ENCODE results near the gene CCDC187. TPM values are rescaled to one million over a fixed set of nuclear protein-coding genes. Genes with fewer than 3 reads are reported as not detected.

Gene CCDC187
- polyA plus RNA-seq, 1 donor from 2014 or later = not detected

GRCh38 chr9:136284951-136285350, 18.9 kb downstream of the CCDC187 start:
- no peak overlapping the region for H3K4me2 ChIP-seq (ENCODE audit: low read length)
- H3K27me3 ChIP-seq (ENCODE audit: insufficient read depth, low read depth, low read length) = no peaks in the 10 kb centered on the region
- H3K9me2 ChIP-seq (ENCODE audit: insufficient read depth, low read length) = no peaks in the 10 kb centered on the region
- no peaks in the 10 kb centered on the region for H3K36me3 ChIP-seq (ENCODE audit: insufficient read depth, low read length)
- H3K79me2 ChIP-seq (replicated peaks; ENCODE audit: insufficient read depth, low read length) = no peaks in the 10 kb centered on the region
- no peaks in the 10 kb centered on the region for H3K9me3 ChIP-seq (ENCODE audit: low read length)
- TF ChIP-seq SMC3 (conservative IDR thresholded peaks at IDR 0.05; ENCODE audit: poor library complexity) (no peak), CTCF (IDR thresholded peaks at IDR 0.05; ENCODE audit: poor library complexity, severe bottlenecking) (no peak), MXI1 (conservative IDR thresholded peaks at IDR 0.05; ENCODE audit: poor library complexity, severe bottlenecking) (no peak), EZH2 (IDR thresholded peaks at IDR 0.05; ENCODE audit: borderline replicate concordance, insufficient read depth, low read length, poor library complexity, severe bottlenecking) (no peak), TAF1 (IDR thresholded peaks at IDR 0.05; ENCODE audit: low read depth) (no peak), RAD21 (conservative IDR thresholded peaks at IDR 0.05) (no peak), POLR2AphosphoS5 (IDR thresholded peaks at IDR 0.05) (no peak), REST (IDR thresholded peaks at IDR 0.05; ENCODE audit: borderline replicate concordance) (no peak), EP300 (conservative IDR thresholded peaks at IDR 0.05; ENCODE audit: poor library complexity, severe bottlenecking) (no peak)
- H3K4me3 ChIP-seq (ENCODE audit: low read length) = no peak overlapping the region
- H3K27ac ChIP-seq (ENCODE audit: low read length) = no peak overlapping the region
- H3K9ac ChIP-seq (ENCODE audit: low read length) = no peak overlapping the region
- no peaks in the 10 kb centered on the region for H3F3A ChIP-seq (ENCODE audit: insufficient read depth, low read length, poor library complexity, severe bottlenecking)
- H4K20me1 ChIP-seq (ENCODE audit: insufficient read depth) = no peaks in the 10 kb centered on the region
- no peak overlapping the region for H2AFZ ChIP-seq (ENCODE audit: low read depth, low read length)

- H3K27me3 ChIP-seq (ENCODE audit: insufficient read depth, low read depth, low read length) = no peaks in the 10 kb centered on the region
- H3K4me2 ChIP-seq (ENCODE audit: low read length) = no peak overlapping the region
- no peak for TF ChIP-seq RAD21 (conservative IDR thresholded peaks at IDR 0.05)
- no peak for TF ChIP-seq MXI1 (conservative IDR thresholded peaks at IDR 0.05; ENCODE audit: poor library complexity, severe bottlenecking)
- no peak for TF ChIP-seq SMC3 (conservative IDR thresholded peaks at IDR 0.05; ENCODE audit: poor library complexity)
- no peak for TF ChIP-seq POLR2AphosphoS5 (IDR thresholded peaks at IDR 0.05)
- TF ChIP-seq TAF1 (IDR thresholded peaks at IDR 0.05; ENCODE audit: low read depth) = no peak
- no peak for TF ChIP-seq EP300 (conservative IDR thresholded peaks at IDR 0.05; ENCODE audit: poor library complexity, severe bottlenecking)
- no peak for TF ChIP-seq EZH2 (IDR thresholded peaks at IDR 0.05; ENCODE audit: borderline replicate concordance, insufficient read depth, low read length, poor library complexity, severe bottlenecking)
- TF ChIP-seq REST (IDR thresholded peaks at IDR 0.05; ENCODE audit: borderline replicate concordance) = no peak
- no peak for TF ChIP-seq CTCF (IDR thresholded peaks at IDR 0.05; ENCODE audit: poor library complexity, severe bottlenecking)
- no peaks in the 10 kb centered on the region for H3K79me2 ChIP-seq (replicated peaks; ENCODE audit: insufficient read depth, low read length)
- no peaks in the 10 kb centered on the region for H4K20me1 ChIP-seq (ENCODE audit: insufficient read depth)
- H3K4me3 ChIP-seq (ENCODE audit: low read length) = no peak overlapping the region
- no peaks in the 10 kb centered on the region for H3F3A ChIP-seq (ENCODE audit: insufficient read depth, low read length, poor library complexity, severe bottlenecking)
- no peaks in the 10 kb centered on the region for H3K36me3 ChIP-seq (ENCODE audit: insufficient read depth, low read length)
- H3K9ac ChIP-seq (ENCODE audit: low read length) = no peak overlapping the region
- no peaks in the 10 kb centered on the region for H3K9me2 ChIP-seq (ENCODE audit: insufficient read depth, low read length)
- H3K27ac ChIP-seq (ENCODE audit: low read length) = no peak overlapping the region
- H3K9me3 ChIP-seq (ENCODE audit: low read length) = no peaks in the 10 kb centered on the region
- no peak overlapping the region for H2AFZ ChIP-seq (ENCODE audit: low read depth, low read length)
Measured at GRCh38 chr9:136284311-136284710, 19.6 kb downstream of the CCDC187 start.

Measured in neural cell (in vitro differentiated cells).